ENCODE measurements around the gene KHDC3L.

GRCh38 chr6:73362869-73363536 is 545 bp downstream of the KHDC3L start:
- no peak for TF ChIP-seq EZH2 (IDR thresholded peaks at IDR 0.05; ENCODE audit: insufficient read depth, poor library complexity, severe bottlenecking)
- no peak for TF ChIP-seq EZH2phosphoT487 (IDR thresholded peaks at IDR 0.05; ENCODE audit: insufficient read depth, low read depth)

Data from GM23248 (cell line).